GM23338 (cell line): ENCODE data around the gene LCN6.

ENCODE experiments used
- CREB1 ChIP-seq: fragments of 250-450 bp; sonication (Bioruptor Pico); IDR thresholded peaks from 2 replicates; pipeline ENCODE4 v1.5.0; 2020; ENCODE audit warnings: low read depth, mild to moderate bottlenecking, moderate library complexity
- EZH2 ChIP-seq: fragments of 200-600 bp; sonication (generic); IDR thresholded peaks from one replicate; pipeline ENCODE4 v1.8.0; 2017; ENCODE audit warnings: antibody characterized with exemption, mild to moderate bottlenecking, low read depth; ENCODE audit not compliant: unreplicated experiment
- EZH2phosphoT487 ChIP-seq: fragments of 200-600 bp; sonication (generic); IDR thresholded peaks from one replicate; pipeline ENCODE4 v1.8.1; 2018; ENCODE audit warnings: antibody characterized with exemption; ENCODE audit not compliant: unreplicated experiment
- JUNB ChIP-seq: IDR thresholded peaks from one replicate; pipeline ENCODE4 v1.6.1; 2016; ENCODE audit warnings: antibody characterized with exemption; ENCODE audit not compliant: unreplicated experiment
- NANOG ChIP-seq: IDR thresholded peaks from 2 replicates; pipeline ENCODE4 v1.6.1; 2016; ENCODE audit warnings: antibody characterized with exemption, borderline replicate concordance
- POLR2AphosphoS5 ChIP-seq: IDR thresholded peaks from 2 replicates; pipeline ENCODE4 v1.6.1; 2016; ENCODE audit warnings: antibody characterized with exemption, low read depth
- REST ChIP-seq: IDR thresholded peaks from one replicate; pipeline ENCODE4 v1.6.1; 2018; ENCODE audit warnings: antibody characterized with exemption; ENCODE audit not compliant: unreplicated experiment
- ZNF114 ChIP-seq: fragments of 250-450 bp; sonication (Bioruptor Pico); IDR thresholded peaks from 2 replicates; pipeline ENCODE4 v1.5.0; 2020; ENCODE audit warnings: mild to moderate bottlenecking, moderate library complexity
- ZNF331 ChIP-seq: fragments of 250-450 bp; sonication (Bioruptor Pico); IDR thresholded peaks from 2 replicates; pipeline ENCODE4 v1.5.0; 2020; ENCODE audit warnings: low read depth, mild to moderate bottlenecking, moderate library complexity
- ZNF462 ChIP-seq: fragments of 250-450 bp; sonication (Bioruptor Pico); IDR thresholded peaks from 2 replicates; pipeline ENCODE4 v1.5.0; 2020; ENCODE audit warnings: mild to moderate bottlenecking, moderate library complexity
- TF ChIP-seq, protein P1 (sequence below), 2 experiments: fragments of 200-600 bp in 1 of 2; sonication (generic) in 1 of 2; conservative IDR thresholded peaks; 2 replicates each; pipeline versions ENCODE4 v1.5.1 to v1.6.1; 2016 to 2017; ENCODE audit warnings: antibody characterized with exemption in 2 of 2, low read depth in 2 of 2, mild to moderate bottlenecking in 2 of 2, moderate library complexity in 1 of 2

GRCh38 chr9:136756836-136757235, 8.5 kb upstream of the LCN6 start:
- TF ChIP-seq, protein P1, sequence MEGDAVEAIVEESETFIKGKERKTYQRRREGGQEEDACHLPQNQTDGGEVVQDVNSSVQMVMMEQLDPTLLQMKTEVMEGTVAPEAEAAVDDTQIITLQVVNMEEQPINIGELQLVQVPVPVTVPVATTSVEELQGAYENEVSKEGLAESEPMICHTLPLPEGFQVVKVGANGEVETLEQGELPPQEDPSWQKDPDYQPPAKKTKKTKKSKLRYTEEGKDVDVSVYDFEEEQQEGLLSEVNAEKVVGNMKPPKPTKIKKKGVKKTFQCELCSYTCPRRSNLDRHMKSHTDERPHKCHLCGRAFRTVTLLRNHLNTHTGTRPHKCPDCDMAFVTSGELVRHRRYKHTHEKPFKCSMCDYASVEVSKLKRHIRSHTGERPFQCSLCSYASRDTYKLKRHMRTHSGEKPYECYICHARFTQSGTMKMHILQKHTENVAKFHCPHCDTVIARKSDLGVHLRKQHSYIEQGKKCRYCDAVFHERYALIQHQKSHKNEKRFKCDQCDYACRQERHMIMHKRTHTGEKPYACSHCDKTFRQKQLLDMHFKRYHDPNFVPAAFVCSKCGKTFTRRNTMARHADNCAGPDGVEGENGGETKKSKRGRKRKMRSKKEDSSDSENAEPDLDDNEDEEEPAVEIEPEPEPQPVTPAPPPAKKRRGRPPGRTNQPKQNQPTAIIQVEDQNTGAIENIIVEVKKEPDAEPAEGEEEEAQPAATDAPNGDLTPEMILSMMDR (conservative IDR thresholded peaks at IDR 0.05; ENCODE audit: low read depth in 2 of 2): no peak
- TF ChIP-seq EZH2 (no peak), JUNB (no peak), REST (no peak), POLR2AphosphoS5 (no peak), ZNF114 (CRISPR knock-in tag) (no peak), CREB1 (no peak), EZH2phosphoT487 (no peak), ZNF462 (CRISPR knock-in tag) (no peak), ZNF331 (CRISPR knock-in tag) (no peak), NANOG (no peak)
